ENCODE data around the gene CLK2.

The CLK2 gene

DNA sequence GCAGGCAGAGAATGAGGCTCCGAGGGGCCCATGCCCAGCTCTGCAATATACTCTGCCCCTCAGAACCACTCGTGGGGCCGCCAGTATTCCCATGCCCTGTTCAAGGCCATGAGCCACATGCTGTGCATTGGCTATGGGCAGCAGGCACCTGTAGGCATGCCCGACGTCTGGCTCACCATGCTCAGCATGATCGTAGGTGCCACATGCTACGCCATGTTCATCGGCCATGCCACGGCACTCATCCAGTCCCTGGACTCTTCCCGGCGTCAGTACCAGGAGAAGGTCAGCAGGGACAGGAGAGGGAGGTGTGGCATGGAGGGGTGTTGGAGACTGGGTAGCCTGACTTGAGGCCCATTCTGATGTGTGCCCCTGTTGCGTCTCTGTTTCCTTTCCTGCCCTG is 11.2 kb upstream of the CLK2 start:
- no peaks in the 10 kb centered on the region for H3K9me3 ChIP-seq (ENCODE audit: control insufficient read depth in 5 of 5, low read length in 5 of 5)
- peaks cover 0 to 10% (median 0%) of the 10 kb centered on the region in 5 donors for H3K36me3 ChIP-seq (ENCODE audit: control insufficient read depth in 5 of 5, insufficient read depth in 5 of 5, low read length in 5 of 5)
- H3K4me3 ChIP-seq (ENCODE audit: low read depth in 1 of 5, low read length in 5 of 5) = no peak overlapping the region
- no peaks in the 10 kb centered on the region for H3K4me1 ChIP-seq (ENCODE audit: control insufficient read depth in 5 of 5, insufficient read depth in 5 of 5, low read length in 5 of 5)
- H3K27me3 ChIP-seq (ENCODE audit: control insufficient read depth in 5 of 5, insufficient read depth in 4 of 5, low read length in 5 of 5) = no peaks in the 10 kb centered on the region
- no peak overlapping the region for H3K27ac ChIP-seq (ENCODE audit: low read depth, low read length)
- no peak overlapping the region for H3K9ac ChIP-seq (ENCODE audit: low read length in 5 of 5)

GRCh38 chr1:155282488-155283091 is 9.3 kb upstream of the CLK2 start:
- Histone ChIP-seq H3K9ac (ENCODE audit: low read length in 5 of 5) (no peak overlapping the region), H3K27ac (ENCODE audit: low read depth, low read length) (no peak overlapping the region), H3K4me1 (ENCODE audit: control insufficient read depth in 5 of 5, insufficient read depth in 5 of 5, low read length in 5 of 5) (peaks cover 0 to 11% (median 9%) of the 10 kb centered on the region in 5 donors), H3K4me3 (ENCODE audit: low read depth in 1 of 5, low read length in 5 of 5) (no peak overlapping the region), H3K36me3 (ENCODE audit: control insufficient read depth in 5 of 5, insufficient read depth in 5 of 5, low read length in 5 of 5) (peaks cover 0 to 10% (median 0%) of the 10 kb centered on the region in 5 donors), H3K9me3 (ENCODE audit: control insufficient read depth in 5 of 5, low read length in 5 of 5) (no peaks in the 10 kb centered on the region), H3K27me3 (ENCODE audit: control insufficient read depth in 5 of 5, insufficient read depth in 4 of 5, low read length in 5 of 5) (no peaks in the 10 kb centered on the region)

DNA sequence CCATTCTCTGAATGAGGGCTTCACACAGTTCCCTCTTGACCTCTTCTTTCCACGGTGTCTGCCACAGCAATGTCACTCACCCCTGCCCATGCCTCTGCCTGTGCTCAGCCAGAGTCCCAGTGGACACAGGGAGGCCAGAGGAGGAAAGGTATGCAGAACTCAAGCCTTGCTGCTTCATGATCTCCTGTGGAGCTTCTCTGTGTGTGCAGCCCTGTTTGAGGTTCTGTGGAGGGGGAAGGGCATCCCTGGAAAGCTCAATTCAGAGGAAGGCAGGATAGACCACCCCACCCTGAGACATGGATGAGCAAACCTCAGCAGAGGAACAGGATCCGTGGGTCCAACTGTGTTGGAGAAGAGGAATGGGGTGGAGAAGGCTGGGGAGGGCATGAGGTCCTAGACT is 6.0 kb upstream of the CLK2 start:
- Histone ChIP-seq H3K9ac (ENCODE audit: low read length in 5 of 5) (no peak overlapping the region), H3K9me3 (ENCODE audit: control insufficient read depth in 5 of 5, low read length in 5 of 5) (no peaks in the 10 kb centered on the region), H3K27ac (ENCODE audit: low read depth, low read length) (no peak overlapping the region)

GRCh38 chr1:155278689-155279160 is 5.4 kb upstream of the CLK2 start:
- H3K27ac ChIP-seq (ENCODE audit: low read depth, low read length) = no peak overlapping the region
- H3K4me1 ChIP-seq (ENCODE audit: control insufficient read depth in 5 of 5, insufficient read depth in 5 of 5, low read length in 5 of 5) = peaks cover 1 to 22% (median 20%) of the 10 kb centered on the region in 5 donors
- H3K36me3 ChIP-seq (ENCODE audit: control insufficient read depth in 5 of 5, insufficient read depth in 5 of 5, low read length in 5 of 5) = no peaks in the 10 kb centered on the region
- H3K9me3 ChIP-seq (ENCODE audit: control insufficient read depth in 5 of 5, low read length in 5 of 5) = no peaks in the 10 kb centered on the region
- no peak overlapping the region for H3K4me3 ChIP-seq (ENCODE audit: low read depth in 1 of 5, low read length in 5 of 5)
- no peak overlapping the region for H3K9ac ChIP-seq (ENCODE audit: low read length in 5 of 5)
- no peaks in the 10 kb centered on the region for H3K27me3 ChIP-seq (ENCODE audit: control insufficient read depth in 5 of 5, insufficient read depth in 4 of 5, low read length in 5 of 5)

More for the DNA sequence above, 6.0 kb upstream of the CLK2 start:
- Histone ChIP-seq H3K4me1 (ENCODE audit: control insufficient read depth in 5 of 5, insufficient read depth in 5 of 5, low read length in 5 of 5) (peaks cover 0 to 19% (median 18%) of the 10 kb centered on the region in 5 donors), H3K27me3 (ENCODE audit: control insufficient read depth in 5 of 5, insufficient read depth in 4 of 5, low read length in 5 of 5) (no peaks in the 10 kb centered on the region), H3K4me3 (ENCODE audit: low read depth in 1 of 5, low read length in 5 of 5) (no peak overlapping the region), H3K36me3 (ENCODE audit: control insufficient read depth in 5 of 5, insufficient read depth in 5 of 5, low read length in 5 of 5) (peaks cover 0 to 4% (median 0%) of the 10 kb centered on the region in 5 donors)

GRCh38 chr1:155277902-155278688 is 4.8 kb upstream of the CLK2 start:
- Histone ChIP-seq H3K36me3 (ENCODE audit: control insufficient read depth in 5 of 5, insufficient read depth in 5 of 5, low read length in 5 of 5) (no peaks in the 10 kb centered on the region), H3K27me3 (ENCODE audit: control insufficient read depth in 5 of 5, insufficient read depth in 4 of 5, low read length in 5 of 5) (no peaks in the 10 kb centered on the region), H3K4me3 (ENCODE audit: low read depth in 1 of 5, low read length in 5 of 5) (peak overlapping the region; percentile 70 to 79 (median 76)), H3K27ac (ENCODE audit: low read depth, low read length) (no peak overlapping the region), H3K4me1 (ENCODE audit: control insufficient read depth in 5 of 5, insufficient read depth in 5 of 5, low read length in 5 of 5) (peaks cover 2 to 25% (median 24%) of the 10 kb centered on the region in 5 donors), H3K9me3 (ENCODE audit: control insufficient read depth in 5 of 5, low read length in 5 of 5) (no peaks in the 10 kb centered on the region), H3K9ac (ENCODE audit: low read length in 5 of 5) (peak overlapping the region in 4 of 5 donors; percentile 27 to 80 (median 48))

DNA sequence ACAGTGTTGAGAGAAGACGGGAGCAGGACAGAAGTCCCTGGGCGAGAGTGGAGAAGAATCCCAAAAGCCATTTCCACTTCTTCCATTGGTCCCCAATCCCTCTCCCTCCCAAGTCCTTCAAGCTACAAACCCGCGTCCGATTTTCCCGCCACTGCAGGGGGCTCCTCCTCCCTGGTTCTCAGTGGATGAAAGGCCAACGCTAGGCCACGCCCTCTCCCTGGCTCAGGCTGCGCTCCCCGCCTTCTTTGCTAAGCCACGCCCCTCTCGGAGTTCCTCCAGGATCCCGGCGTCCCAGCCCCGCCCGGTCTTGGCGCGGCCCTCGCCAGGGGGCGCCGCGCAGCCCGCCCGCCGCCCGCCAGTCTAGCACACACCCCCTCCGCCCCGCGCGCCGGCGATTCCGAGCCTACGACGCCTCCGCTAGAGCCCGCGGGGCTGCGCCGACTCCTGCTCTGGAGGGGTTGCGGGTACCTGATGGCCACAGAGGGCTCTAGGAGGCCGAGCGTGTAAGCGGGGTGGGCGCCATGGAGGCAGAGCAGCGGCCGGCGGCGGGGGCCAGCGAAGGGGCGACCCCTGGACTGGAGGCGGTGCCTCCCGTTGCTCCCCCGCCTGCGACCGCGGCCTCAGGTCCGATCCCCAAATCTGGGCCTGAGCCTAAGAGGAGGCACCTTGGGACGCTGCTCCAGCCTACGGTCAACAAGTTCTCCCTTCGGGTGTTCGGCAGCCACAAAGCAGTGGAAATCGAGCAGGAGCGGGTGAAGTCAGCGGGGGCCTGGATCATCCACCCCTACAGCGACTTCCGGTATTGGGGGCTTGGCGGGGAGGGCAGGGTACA is 4.0 kb upstream of the CLK2 start, which contains the start of gene HCN3:
Gene HCN3, plus strand, starts transcription at position 394 of the 832 bp plus-strand sequence. Its CDS starts 128 bp downstream, at position 522.
- H3K9ac ChIP-seq (ENCODE audit: low read length in 5 of 5) = peak within 1 kb of the TSS in 4 of 5 donors; percentile 27 to 80 (median 48)
- H3K27ac ChIP-seq (ENCODE audit: low read depth, low read length) = no peak within 1 kb of the TSS
- peaks cover 2 to 32% (median 30%) of the 10 kb centered on the region in 5 donors for H3K4me1 ChIP-seq (ENCODE audit: control insufficient read depth in 5 of 5, insufficient read depth in 5 of 5, low read length in 5 of 5)

GRCh38 chr1:155272466-155273342 is 600 bp downstream of the CLK2 start:
- peaks cover 2 to 31% (median 27%) of the 10 kb centered on the region in 5 donors for H3K4me1 ChIP-seq (ENCODE audit: control insufficient read depth in 5 of 5, insufficient read depth in 5 of 5, low read length in 5 of 5)
- peak overlapping the region; percentile 53 for H3K27ac ChIP-seq (ENCODE audit: low read depth, low read length)
- H3K27me3 ChIP-seq (ENCODE audit: control insufficient read depth in 5 of 5, insufficient read depth in 4 of 5, low read length in 5 of 5) = no peaks in the 10 kb centered on the region
- peaks cover 6 to 32% (median 29%) of the 10 kb centered on the region in 5 donors for H3K36me3 ChIP-seq (ENCODE audit: control insufficient read depth in 5 of 5, insufficient read depth in 5 of 5, low read length in 5 of 5)
- H3K9me3 ChIP-seq (ENCODE audit: control insufficient read depth in 5 of 5, low read length in 5 of 5) = no peaks in the 10 kb centered on the region
- H3K9ac ChIP-seq (ENCODE audit: low read length in 5 of 5) = peak overlapping the region; percentile 21 to 91 (median 76)
- H3K4me3 ChIP-seq (ENCODE audit: low read depth in 1 of 5, low read length in 5 of 5) = peak overlapping the region; percentile 75 to 96 (median 85)

More for the DNA sequence above, 4.0 kb upstream of the CLK2 start, which contains the start of gene HCN3:
- no peaks in the 10 kb centered on the region for H3K36me3 ChIP-seq (ENCODE audit: control insufficient read depth in 5 of 5, insufficient read depth in 5 of 5, low read length in 5 of 5)
- H3K9me3 ChIP-seq (ENCODE audit: control insufficient read depth in 5 of 5, low read length in 5 of 5) = no peaks in the 10 kb centered on the region
- no peaks in the 10 kb centered on the region for H3K27me3 ChIP-seq (ENCODE audit: control insufficient read depth in 5 of 5, insufficient read depth in 4 of 5, low read length in 5 of 5)
- peak within 1 kb of the TSS; percentile 70 to 79 (median 76) for H3K4me3 ChIP-seq (ENCODE audit: low read depth in 1 of 5, low read length in 5 of 5)

DNA sequence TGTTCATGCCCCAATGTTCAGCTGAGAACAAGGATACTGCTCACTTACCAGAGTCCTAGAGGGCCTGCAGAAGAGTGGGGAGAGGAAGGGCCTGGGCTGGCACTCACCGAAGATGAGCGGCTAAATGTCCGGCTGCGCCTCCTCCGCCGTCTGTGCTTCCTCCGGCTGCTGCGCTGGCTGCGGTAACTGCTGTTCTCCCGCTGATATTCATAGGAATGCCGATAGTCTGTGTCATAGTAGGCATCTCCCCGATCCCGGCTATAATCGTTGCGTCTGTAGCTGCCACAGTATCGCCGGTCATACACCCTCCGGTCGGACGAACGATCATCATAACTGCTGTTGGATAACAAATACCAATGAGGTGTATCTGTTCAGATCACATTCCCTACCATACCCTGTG is 3.9 kb downstream of the CLK2 start:
- H3K27ac ChIP-seq (ENCODE audit: low read depth, low read length) = no peak overlapping the region
- no peaks in the 10 kb centered on the region for H3K27me3 ChIP-seq (ENCODE audit: control insufficient read depth in 5 of 5, insufficient read depth in 4 of 5, low read length in 5 of 5)
- H3K4me3 ChIP-seq (ENCODE audit: low read depth in 1 of 5, low read length in 5 of 5) = no peak overlapping the region
- peaks cover 2 to 22% (median 19%) of the 10 kb centered on the region in 5 donors for H3K4me1 ChIP-seq (ENCODE audit: control insufficient read depth in 5 of 5, insufficient read depth in 5 of 5, low read length in 5 of 5)
- no peaks in the 10 kb centered on the region for H3K9me3 ChIP-seq (ENCODE audit: control insufficient read depth in 5 of 5, low read length in 5 of 5)
- no peak overlapping the region for H3K9ac ChIP-seq (ENCODE audit: low read length in 5 of 5)
- H3K36me3 ChIP-seq (ENCODE audit: control insufficient read depth in 5 of 5, insufficient read depth in 5 of 5, low read length in 5 of 5) = peaks cover 20 to 63% (median 59%) of the 10 kb centered on the region in 5 donors

GRCh38 chr1:155268630-155269029 is 4.7 kb downstream of the CLK2 start:
- H3K9ac ChIP-seq (ENCODE audit: low read length in 5 of 5) = no peak overlapping the region
- H3K4me3 ChIP-seq (ENCODE audit: low read depth in 1 of 5, low read length in 5 of 5) = no peak overlapping the region
- peaks cover 23 to 71% (median 66%) of the 10 kb centered on the region in 5 donors for H3K36me3 ChIP-seq (ENCODE audit: control insufficient read depth in 5 of 5, insufficient read depth in 5 of 5, low read length in 5 of 5)
- H3K27ac ChIP-seq (ENCODE audit: low read depth, low read length) = no peak overlapping the region
- H3K27me3 ChIP-seq (ENCODE audit: control insufficient read depth in 5 of 5, insufficient read depth in 4 of 5, low read length in 5 of 5) = no peaks in the 10 kb centered on the region
- H3K9me3 ChIP-seq (ENCODE audit: control insufficient read depth in 5 of 5, low read length in 5 of 5) = no peaks in the 10 kb centered on the region
- H3K4me1 ChIP-seq (ENCODE audit: control insufficient read depth in 5 of 5, insufficient read depth in 5 of 5, low read length in 5 of 5) = peaks cover 0 to 18% (median 15%) of the 10 kb centered on the region in 5 donors
